CD4-positive, alpha-beta T cell (primary cell): ENCODE results near the gene LRRC8E. TPM values are rescaled to one million over a fixed set of nuclear protein-coding genes. Genes with fewer than 3 reads are reported as not detected.
"Not testable (repeated sequence)": the region's sequence is repeated elsewhere in the genome, so short reads cannot be mapped to it uniquely, and the experiment has no call there.

ENCODE experiments used
- ATAC-seq: fragments of 200-7000 bp; cut with Tn5 transposase; one replicate; pipeline ENCODE4 v1.10.0; 2022; ENCODE audit warnings: mild to moderate bottlenecking; ENCODE audit not compliant: poor library complexity
- CTCF ChIA-PET: fragments of 350-600 bp; sonication (Branson Sonifier 250); formaldehyde crosslinking; loops from one replicate; lab custom pipeline; 2021; ENCODE audit warnings: antibody characterized with exemption, inconsistent platforms; lab: Charles Lee
- POLR2A ChIA-PET: fragments of 350-600 bp; sonication (Branson Sonifier 250); formaldehyde crosslinking; loops from one replicate; lab custom pipeline; 2021; ENCODE audit warnings: antibody characterized with exemption, inconsistent platforms; lab: Charles Lee
- DNase-seq, 14 experiments: peaks; one replicate each; pipeline ENCODE4 v3.0.0-alpha.2; 2013 to 2020; ENCODE audit warnings: mixed read lengths in 2 of 14
- H3K27ac ChIP-seq, 2 donors: one replicate each; pipeline versions ENCODE4 v1.5.1 to v1.7.0; 2013; ENCODE audit warnings: low read length in 2 of 2, low read depth in 1 of 2, mild to moderate bottlenecking in 1 of 2
- H3K27me3 ChIP-seq, 2 experiments: 1 replicate in 1 of 2; 2 replicates in 1 of 2; pipeline versions ENCODE4 v1.6.1 to v1.7.0; 2013; ENCODE audit warnings: low read length in 2 of 2, control low read depth in 1 of 2, mild to moderate bottlenecking in 1 of 2, moderate library complexity in 1 of 2; ENCODE audit not compliant: insufficient read depth in 2 of 2, control insufficient read depth in 1 of 2
- H3K36me3 ChIP-seq: one replicate; pipeline ENCODE4 v1.6.1; 2013; ENCODE audit warnings: low read length, control low read depth; ENCODE audit not compliant: insufficient read depth
- H3K4me1 ChIP-seq: one replicate; pipeline ENCODE4 v1.6.1; 2013; ENCODE audit warnings: low read length, control low read depth; ENCODE audit not compliant: insufficient read depth
- H3K4me3 ChIP-seq: one replicate; pipeline ENCODE4 v1.5.1; 2013; ENCODE audit warnings: mild to moderate bottlenecking, low read length, moderate library complexity
- H3K9me3 ChIP-seq, 2 experiments: 1 replicate in 1 of 2; 2 replicates in 1 of 2; pipeline versions ENCODE4 v1.6.1 to v1.7.0; 2013; ENCODE audit warnings: low read length in 2 of 2, mild to moderate bottlenecking in 2 of 2, control low read depth in 1 of 2, moderate library complexity in 1 of 2; ENCODE audit not compliant: control insufficient read depth in 1 of 2, insufficient read depth in 1 of 2
- H3K27ac Mint-ChIP-seq: one replicate; pipeline ENCODE4 v1.8.0; 2020; ENCODE audit warnings: mixed read lengths
- H3K27me3 Mint-ChIP-seq: one replicate; pipeline ENCODE4 v1.8.0; 2021; ENCODE audit warnings: mixed read lengths
- H3K36me3 Mint-ChIP-seq: one replicate; pipeline ENCODE4 v1.8.0; 2021; ENCODE audit warnings: low read depth, mixed read lengths
- H3K4me1 Mint-ChIP-seq: one replicate; pipeline ENCODE4 v1.8.0; 2021; ENCODE audit warnings: low read depth, mixed read lengths
- H3K4me3 Mint-ChIP-seq: one replicate; pipeline ENCODE4 v1.8.0; 2020; ENCODE audit warnings: mild to moderate bottlenecking, mixed read lengths
- H3K9me3 Mint-ChIP-seq: one replicate; pipeline ENCODE4 v1.8.0; 2020; ENCODE audit warnings: mixed read lengths
- intact Hi-C, 2 experiments: fragments of 100-400 bp; cut with DNase I in 1 of 2; cut with micrococcal nuclease in 1 of 2; formaldehyde crosslinking; loops; one replicate each; pipeline versions ENCODE4 v1.15.1 to v1.9.0; 2023 to 2025; cut with DNase I, micrococcal nuclease
- total RNA-seq, 174 experiments: library from RNA in 2 of 174; stranded (reverse) in 2 of 174; gene quantifications; one replicate each; pipeline ENCODE4 v1.2.3 and lab custom pipeline; 2021 to 2026
- TF ChIP-seq, protein P1 (sequence below): fragments of 200-600 bp; IDR thresholded peaks from one replicate; pipeline ENCODE4 v1.8.0; 2022; ENCODE audit warnings: antibody characterized with exemption, mild to moderate bottlenecking

Gene LRRC8E
- total RNA-seq, 2 experiments from 2014 or later = not detected

GRCh38 chr19:7857727-7858108, 30.6 kb upstream of the LRRC8E start:
- ChIA-PET POLR2A (interaction anchor here (0.5 to 2.6 kb wide), 3 partner anchors 11 to 63 kb away, joined by 3 to 10 read pairs (median 5); partner anchors contain the start of gene SNAPC2), CTCF (interaction anchor here (0.6 to 2.0 kb wide), 2 partner anchors 12 to 73 kb away, joined by 4 to 10 read pairs; no protein-coding TSS in a partner anchor)
- Histone ChIP-seq H3K4me3 (no peak overlapping the region), H3K9me3 (no peaks in the 10 kb centered on the region), H3K4me1 (peaks cover 27% of the 10 kb centered on the region), H3K27ac (no peak overlapping the region), H3K27me3 (peaks cover 24 to 33% of the 10 kb centered on the region in 2 experiments), H3K36me3 (no peaks in the 10 kb centered on the region)
- H3K4me1 Mint-ChIP-seq = no peaks in the 10 kb centered on the region
- TF ChIP-seq, protein P1, sequence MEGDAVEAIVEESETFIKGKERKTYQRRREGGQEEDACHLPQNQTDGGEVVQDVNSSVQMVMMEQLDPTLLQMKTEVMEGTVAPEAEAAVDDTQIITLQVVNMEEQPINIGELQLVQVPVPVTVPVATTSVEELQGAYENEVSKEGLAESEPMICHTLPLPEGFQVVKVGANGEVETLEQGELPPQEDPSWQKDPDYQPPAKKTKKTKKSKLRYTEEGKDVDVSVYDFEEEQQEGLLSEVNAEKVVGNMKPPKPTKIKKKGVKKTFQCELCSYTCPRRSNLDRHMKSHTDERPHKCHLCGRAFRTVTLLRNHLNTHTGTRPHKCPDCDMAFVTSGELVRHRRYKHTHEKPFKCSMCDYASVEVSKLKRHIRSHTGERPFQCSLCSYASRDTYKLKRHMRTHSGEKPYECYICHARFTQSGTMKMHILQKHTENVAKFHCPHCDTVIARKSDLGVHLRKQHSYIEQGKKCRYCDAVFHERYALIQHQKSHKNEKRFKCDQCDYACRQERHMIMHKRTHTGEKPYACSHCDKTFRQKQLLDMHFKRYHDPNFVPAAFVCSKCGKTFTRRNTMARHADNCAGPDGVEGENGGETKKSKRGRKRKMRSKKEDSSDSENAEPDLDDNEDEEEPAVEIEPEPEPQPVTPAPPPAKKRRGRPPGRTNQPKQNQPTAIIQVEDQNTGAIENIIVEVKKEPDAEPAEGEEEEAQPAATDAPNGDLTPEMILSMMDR = no peak
- ATAC-seq = no peak
- H3K27me3 Mint-ChIP-seq = peaks cover 3% of the 10 kb centered on the region
- H3K9me3 Mint-ChIP-seq = no peaks in the 10 kb centered on the region
- DNase-seq = peak in 1 of 14 experiments; percentile 14
- H3K36me3 Mint-ChIP-seq = no peaks in the 10 kb centered on the region
- no peak overlapping the region for H3K4me3 Mint-ChIP-seq
- intact Hi-C loops = no loop called here
- H3K27ac Mint-ChIP-seq = no peak overlapping the region

GRCh38 chr19:7858109-7858770, 30.1 kb upstream of the LRRC8E start:
- Mint-ChIP-seq H3K4me3 (no peak overlapping the region), H3K27me3 (peaks cover 3% of the 10 kb centered on the region), H3K36me3 (no peaks in the 10 kb centered on the region), H3K27ac (no peak overlapping the region), H3K9me3 (no peaks in the 10 kb centered on the region), H3K4me1 (no peaks in the 10 kb centered on the region)
- ChIA-PET POLR2A (interaction anchor here (0.5 to 2.6 kb wide), 3 partner anchors 11 to 62 kb away, joined by 3 to 10 read pairs (median 5); partner anchors contain the start of gene SNAPC2), CTCF (interaction anchor here (0.6 to 2.0 kb wide), 2 partner anchors 11 to 72 kb away, joined by 4 to 10 read pairs; no protein-coding TSS in a partner anchor)
- DNase-seq = peak in 2 of 14 experiments; percentile 47 to 49
- Histone ChIP-seq H3K27me3 (peaks cover 24 to 33% of the 10 kb centered on the region in 2 experiments), H3K9me3 (no peaks in the 10 kb centered on the region), H3K4me1 (peaks cover 28% of the 10 kb centered on the region), H3K4me3 (no peak overlapping the region), H3K36me3 (no peaks in the 10 kb centered on the region), H3K27ac (no peak overlapping the region)
- peak; percentile 53 for ATAC-seq
- intact Hi-C loops = no loop called here
- TF ChIP-seq, protein P1 = no peak

DNA sequence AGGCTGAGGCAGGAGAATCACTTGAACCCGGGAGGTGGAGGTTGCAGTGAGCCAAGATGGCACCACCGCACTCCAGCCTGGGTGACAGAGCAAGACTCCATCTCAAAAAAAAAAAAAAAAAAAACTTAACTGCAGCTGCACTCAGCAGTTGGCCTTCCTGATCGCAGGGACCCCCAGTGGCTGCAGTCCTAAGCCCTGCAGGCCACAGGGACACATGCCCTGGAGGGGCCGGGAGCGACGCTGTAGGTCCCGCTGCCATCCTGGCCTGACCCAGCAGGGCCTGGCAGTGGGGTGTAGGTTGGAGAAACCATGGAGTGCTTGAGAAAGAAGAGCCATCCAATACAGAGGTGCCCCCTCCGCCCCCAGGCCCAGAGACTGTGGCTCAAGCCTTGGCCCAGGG, 29.2 kb upstream of the LRRC8E start:
- H3K27ac Mint-ChIP-seq, H3K27ac ChIP-seq, H3K9me3 Mint-ChIP-seq, H3K27me3 Mint-ChIP-seq, H3K36me3 ChIP-seq, H3K36me3 Mint-ChIP-seq, intact Hi-C loops, H3K4me1 Mint-ChIP-seq, DNase-seq, H3K9me3 ChIP-seq, ATAC-seq, H3K4me3 Mint-ChIP-seq, H3K4me3 ChIP-seq: not testable (repeated sequence)
- Histone ChIP-seq H3K27me3 (peaks cover 24 to 33% of the 10 kb centered on the region in 2 experiments), H3K4me1 (peaks cover 28% of the 10 kb centered on the region)
- ChIA-PET CTCF (interaction anchor here (2.0 kb wide), 1 partner anchor 10 kb away, joined by 10 read pairs; no protein-coding TSS in a partner anchor), POLR2A (interaction anchor here (2.6 kb wide), 1 partner anchor 10 kb away, joined by 10 read pairs; no protein-coding TSS in a partner anchor)
